HepG2 (cell line): ENCODE measurements around the gene RSAD1. TPM values are rescaled to one million over a fixed set of nuclear protein-coding genes. Genes with fewer than 3 reads are reported as not detected.

ENCODE experiments used
- CCAR2 ChIP-seq: fragments of 200-400 bp; formaldehyde crosslinking; optimal IDR thresholded peaks from 2 replicates; pipeline ENCODE3; 2018; ENCODE audit warnings: low read depth, mild to moderate bottlenecking, low read length, moderate library complexity
- CHD2 ChIP-seq: IDR thresholded peaks from 2 replicates; pipeline ENCODE4 v1.6.1; 2011; ENCODE audit warnings: low read depth, low read length, improper control_type of control experiment
- CHD4 ChIP-seq: fragments of 200-600 bp; sonication (generic); IDR thresholded peaks from 2 replicates; pipeline ENCODE4 v1.7.0; 2017; ENCODE audit warnings: mild to moderate bottlenecking, low read length, borderline replicate concordance
- EED ChIP-seq: sonication (generic); formaldehyde crosslinking; IDR thresholded peaks from 2 replicates; pipeline ENCODE4 v1.5.0; 2020; ENCODE audit warnings: mild to moderate bottlenecking, missing genetic modification reagents
- GPN1 ChIP-seq: sonication (generic); formaldehyde crosslinking; IDR thresholded peaks from 2 replicates; pipeline ENCODE4 v1.5.1; 2020; ENCODE audit warnings: missing genetic modification reagents, borderline replicate concordance
- HDAC1 ChIP-seq: sonication (generic); formaldehyde crosslinking; IDR thresholded peaks from 2 replicates; pipeline ENCODE4 v1.5.1; 2020; ENCODE audit warnings: mild to moderate bottlenecking, missing genetic modification reagents
- ISL2 ChIP-seq: sonication (generic); formaldehyde crosslinking; IDR thresholded peaks from 2 replicates; pipeline ENCODE4 v1.5.0; 2020; ENCODE audit warnings: missing genetic modification reagents
- KDM2A ChIP-seq: sonication (generic); formaldehyde crosslinking; IDR thresholded peaks from 2 replicates; pipeline ENCODE4 v1.4.0; 2020; ENCODE audit warnings: low read depth, missing genetic modification reagents, borderline replicate concordance
- MAFK ChIP-seq, 2 experiments: IDR thresholded peaks in 1 of 2; conservative IDR thresholded peaks in 1 of 2; 2 replicates each; pipeline ENCODE4 v1.6.1; 2011; ENCODE audit warnings: improper control_type of control experiment in 2 of 2, low read length in 2 of 2
- NFYC ChIP-seq: IDR thresholded peaks from 2 replicates; pipeline ENCODE4 v1.6.1; 2016; ENCODE audit warnings: missing genetic modification reagents, missing compliant biosample characterization
- ONECUT2 ChIP-seq: sonication (generic); formaldehyde crosslinking; IDR thresholded peaks from 2 replicates; pipeline ENCODE4 v1.4.0; 2020; ENCODE audit warnings: missing genetic modification reagents
- SP4 ChIP-seq: sonication (generic); formaldehyde crosslinking; IDR thresholded peaks from 2 replicates; pipeline ENCODE4 v1.8.1; 2023; ENCODE audit warnings: mild to moderate bottlenecking, missing genetic modification reagents
- ZBTB21 ChIP-seq: sonication (generic); formaldehyde crosslinking; IDR thresholded peaks from 2 replicates; pipeline ENCODE4 v1.4.0; 2020; ENCODE audit warnings: missing genetic modification reagents
- ZNF101 ChIP-seq: sonication (generic); formaldehyde crosslinking; IDR thresholded peaks from 2 replicates; pipeline ENCODE4 v1.4.0; 2020; ENCODE audit warnings: mild to moderate bottlenecking, low read depth, missing genetic modification reagents, borderline replicate concordance
- ZNF24 ChIP-seq: fragments of 450-650 bp; IDR thresholded peaks from 2 replicates; pipeline ENCODE4 v1.6.1; 2017; ENCODE audit warnings: antibody characterized with exemption, mild to moderate bottlenecking
- ZNF282 ChIP-seq: fragments of 450-650 bp; IDR thresholded peaks from 2 replicates; pipeline ENCODE4 v1.6.1; 2018; ENCODE audit not compliant: partially characterized antibody
- ZNF292 ChIP-seq: sonication (generic); formaldehyde crosslinking; IDR thresholded peaks from 2 replicates; pipeline ENCODE4 v1.8.1; 2022; ENCODE audit warnings: mild to moderate bottlenecking, low read depth, missing genetic modification reagents, borderline replicate concordance
- ZNF33A ChIP-seq: sonication (generic); formaldehyde crosslinking; IDR thresholded peaks from 2 replicates; pipeline ENCODE4 v1.5.1; 2020; ENCODE audit warnings: missing genetic modification reagents, mild to moderate bottlenecking, moderate library complexity, borderline replicate concordance
- ZNF33B ChIP-seq: sonication (generic); formaldehyde crosslinking; IDR thresholded peaks from 2 replicates; pipeline ENCODE4 v1.5.1; 2020; ENCODE audit warnings: mild to moderate bottlenecking, missing genetic modification reagents
- ZNF446 ChIP-seq: sonication (generic); formaldehyde crosslinking; IDR thresholded peaks from 2 replicates; pipeline ENCODE4 v1.5.0; 2020; ENCODE audit warnings: mild to moderate bottlenecking, missing genetic modification reagents
- ZNF720 ChIP-seq: sonication (generic); formaldehyde crosslinking; IDR thresholded peaks from 2 replicates; pipeline ENCODE4 v1.4.0; 2020; ENCODE audit warnings: missing genetic modification reagents
- polyA plus RNA-seq, 8 experiments: library from polyadenylated mRNA; depleted of rRNA in 3 of 8; stranded (reverse) in 7 of 8; unstranded in 1 of 8; fragments of >200 nt; fragmentation: Illumina TruSeq in 4 of 8; extraction: Trizol in 4 of 8; gene quantifications; 2 replicates each; pipeline versions ENCODE4 v1.2.1 to v1.2.3, GENCODE V29; 2011 to 2016; ENCODE audit warnings: low read depth in 4 of 8, missing spikeins in 1 of 8, mixed read lengths in 1 of 8; ENCODE audit not compliant: insufficient read depth in 1 of 8
- total RNA-seq, 5 experiments: library from RNA; depleted of rRNA; stranded (reverse); fragments of >200 nt; fragmentation: Illumina TruSeq; extraction: Trizol; gene quantifications; 2 replicates each; pipeline ENCODE4 v1.2.3, GENCODE V29; 2016; ENCODE audit warnings: low read depth in 1 of 5
- TF ChIP-seq, protein P1 (sequence below): IDR thresholded peaks from 2 replicates; pipeline ENCODE4 v1.6.1; 2012; ENCODE audit warnings: low read length, improper control_type of control experiment
- TF ChIP-seq, protein P2 (sequence below): sonication (generic); formaldehyde crosslinking; IDR thresholded peaks from 2 replicates; pipeline ENCODE4 v1.4.0; 2020; ENCODE audit warnings: missing genetic modification reagents, borderline replicate concordance
- TF ChIP-seq, protein P3 (sequence below): sonication (generic); formaldehyde crosslinking; IDR thresholded peaks from 2 replicates; pipeline ENCODE4 v1.8.0; 2022; ENCODE audit warnings: missing genetic modification reagents, mild to moderate bottlenecking, inconsistent platforms, borderline replicate concordance

The RSAD1 gene
- total and polyA plus RNA-seq, 2 of the 13 experiments (the other 11 are each of a cell fraction or from before 2014, with no cell fraction given): 22.7 to 27.7 TPM

DNA sequence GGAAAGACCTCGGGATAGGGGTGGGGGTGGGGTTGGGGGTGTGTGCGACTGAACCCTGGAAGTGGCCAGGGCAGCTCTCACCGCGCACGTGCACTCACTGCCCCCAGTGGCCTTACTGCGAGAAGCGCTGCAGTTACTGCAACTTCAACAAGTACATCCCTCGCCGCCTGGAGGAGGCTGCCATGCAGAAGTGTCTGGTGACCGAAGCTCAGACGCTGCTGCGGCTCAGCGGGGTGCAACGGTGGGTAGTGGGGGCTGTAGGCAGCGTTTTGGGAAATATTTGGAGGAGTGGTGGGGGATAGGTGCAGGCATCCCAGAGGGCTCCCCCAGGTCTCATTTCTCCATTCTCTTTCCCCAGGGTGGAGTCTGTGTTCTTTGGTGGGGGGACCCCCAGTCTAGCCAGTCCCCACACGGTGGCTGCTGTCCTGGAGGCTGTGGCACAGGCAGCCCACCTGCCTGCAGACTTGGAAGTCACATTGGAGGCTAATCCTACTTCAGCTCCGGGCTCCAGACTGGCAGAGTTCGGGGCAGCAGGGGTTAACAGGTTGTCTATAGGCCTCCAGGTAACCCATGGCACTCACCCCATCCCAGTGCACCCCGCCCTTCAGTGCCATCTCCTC, 972 bp downstream of the RSAD1 start (continued):
- TF ChIP-seq, protein P1, sequence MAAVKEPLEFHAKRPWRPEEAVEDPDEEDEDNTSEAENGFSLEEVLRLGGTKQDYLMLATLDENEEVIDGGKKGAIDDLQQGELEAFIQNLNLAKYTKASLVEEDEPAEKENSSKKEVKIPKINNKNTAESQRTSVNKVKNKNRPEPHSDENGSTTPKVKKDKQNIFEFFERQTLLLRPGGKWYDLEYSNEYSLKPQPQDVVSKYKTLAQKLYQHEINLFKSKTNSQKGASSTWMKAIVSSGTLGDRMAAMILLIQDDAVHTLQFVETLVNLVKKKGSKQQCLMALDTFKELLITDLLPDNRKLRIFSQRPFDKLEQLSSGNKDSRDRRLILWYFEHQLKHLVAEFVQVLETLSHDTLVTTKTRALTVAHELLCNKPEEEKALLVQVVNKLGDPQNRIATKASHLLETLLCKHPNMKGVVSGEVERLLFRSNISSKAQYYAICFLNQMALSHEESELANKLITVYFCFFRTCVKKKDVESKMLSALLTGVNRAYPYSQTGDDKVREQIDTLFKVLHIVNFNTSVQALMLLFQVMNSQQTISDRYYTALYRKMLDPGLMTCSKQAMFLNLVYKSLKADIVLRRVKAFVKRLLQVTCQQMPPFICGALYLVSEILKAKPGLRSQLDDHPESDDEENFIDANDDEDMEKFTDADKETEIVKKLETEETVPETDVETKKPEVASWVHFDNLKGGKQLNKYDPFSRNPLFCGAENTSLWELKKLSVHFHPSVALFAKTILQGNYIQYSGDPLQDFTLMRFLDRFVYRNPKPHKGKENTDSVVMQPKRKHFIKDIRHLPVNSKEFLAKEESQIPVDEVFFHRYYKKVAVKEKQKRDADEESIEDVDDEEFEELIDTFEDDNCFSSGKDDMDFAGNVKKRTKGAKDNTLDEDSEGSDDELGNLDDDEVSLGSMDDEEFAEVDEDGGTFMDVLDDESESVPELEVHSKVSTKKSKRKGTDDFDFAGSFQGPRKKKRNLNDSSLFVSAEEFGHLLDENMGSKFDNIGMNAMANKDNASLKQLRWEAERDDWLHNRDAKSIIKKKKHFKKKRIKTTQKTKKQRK: no peak
- TF ChIP-seq CCAR2 (no peak), ZNF101 (no peak), ZNF720 (CRISPR knock-in tag) (no peak), MAFK (conservative IDR thresholded peaks at IDR 0.05 in 1 of 2, IDR thresholded peaks at IDR 0.05 in 1 of 2; ENCODE audit: low read length in 2 of 2) (no peak), SP4 (CRISPR knock-in tag) (no peak), CHD4 (no peak), CHD2 (no peak), ZNF282 (no peak), ZNF24 (no peak), ISL2 (CRISPR knock-in tag) (no peak), GPN1 (no peak), ZNF292 (CRISPR knock-in tag) (no peak; the same call in 1 of the 2 replicates), NFYC (CRISPR knock-in tag) (no peak), EED (CRISPR knock-in tag) (0 out of 2 replicates have a peak, but pooled peaks have one; percentile 50), ZNF33B (0 out of 2 replicates have a peak, but pooled peaks have one; percentile 23), ZNF446 (CRISPR knock-in tag) (no peak), ONECUT2 (CRISPR knock-in tag) (no peak), ZBTB21 (CRISPR knock-in tag) (no peak), HDAC1 (CRISPR knock-in tag) (no peak), KDM2A (CRISPR knock-in tag) (no peak), ZNF33A (CRISPR knock-in tag) (no peak)
- TF ChIP-seq, protein P2, sequence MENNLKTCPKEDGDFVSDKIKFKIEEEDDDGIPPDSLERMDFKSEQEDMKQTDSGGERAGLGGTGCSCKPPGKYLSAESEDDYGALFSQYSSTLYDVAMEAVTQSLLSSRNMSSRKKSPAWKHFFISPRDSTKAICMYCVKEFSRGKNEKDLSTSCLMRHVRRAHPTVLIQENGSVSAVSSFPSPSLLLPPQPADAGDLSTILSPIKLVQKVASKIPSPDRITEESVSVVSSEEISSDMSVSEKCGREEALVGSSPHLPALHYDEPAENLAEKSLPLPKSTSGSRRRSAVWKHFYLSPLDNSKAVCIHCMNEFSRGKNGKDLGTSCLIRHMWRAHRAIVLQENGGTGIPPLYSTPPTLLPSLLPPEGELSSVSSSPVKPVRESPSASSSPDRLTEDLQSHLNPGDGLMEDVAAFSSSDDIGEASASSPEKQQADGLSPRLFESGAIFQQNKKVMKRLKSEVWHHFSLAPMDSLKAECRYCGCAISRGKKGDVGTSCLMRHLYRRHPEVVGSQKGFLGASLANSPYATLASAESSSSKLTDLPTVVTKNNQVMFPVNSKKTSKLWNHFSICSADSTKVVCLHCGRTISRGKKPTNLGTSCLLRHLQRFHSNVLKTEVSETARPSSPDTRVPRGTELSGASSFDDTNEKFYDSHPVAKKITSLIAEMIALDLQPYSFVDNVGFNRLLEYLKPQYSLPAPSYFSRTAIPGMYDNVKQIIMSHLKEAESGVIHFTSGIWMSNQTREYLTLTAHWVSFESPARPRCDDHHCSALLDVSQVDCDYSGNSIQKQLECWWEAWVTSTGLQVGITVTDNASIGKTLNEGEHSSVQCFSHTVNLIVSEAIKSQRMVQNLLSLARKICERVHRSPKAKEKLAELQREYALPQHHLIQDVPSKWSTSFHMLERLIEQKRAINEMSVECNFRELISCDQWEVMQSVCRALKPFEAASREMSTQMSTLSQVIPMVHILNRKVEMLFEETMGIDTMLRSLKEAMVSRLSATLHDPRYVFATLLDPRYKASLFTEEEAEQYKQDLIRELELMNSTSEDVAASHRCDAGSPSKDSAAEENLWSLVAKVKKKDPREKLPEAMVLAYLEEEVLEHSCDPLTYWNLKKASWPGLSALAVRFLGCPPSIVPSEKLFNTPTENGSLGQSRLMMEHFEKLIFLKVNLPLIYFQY (CRISPR knock-in tag): no peak
- TF ChIP-seq, protein P3, sequence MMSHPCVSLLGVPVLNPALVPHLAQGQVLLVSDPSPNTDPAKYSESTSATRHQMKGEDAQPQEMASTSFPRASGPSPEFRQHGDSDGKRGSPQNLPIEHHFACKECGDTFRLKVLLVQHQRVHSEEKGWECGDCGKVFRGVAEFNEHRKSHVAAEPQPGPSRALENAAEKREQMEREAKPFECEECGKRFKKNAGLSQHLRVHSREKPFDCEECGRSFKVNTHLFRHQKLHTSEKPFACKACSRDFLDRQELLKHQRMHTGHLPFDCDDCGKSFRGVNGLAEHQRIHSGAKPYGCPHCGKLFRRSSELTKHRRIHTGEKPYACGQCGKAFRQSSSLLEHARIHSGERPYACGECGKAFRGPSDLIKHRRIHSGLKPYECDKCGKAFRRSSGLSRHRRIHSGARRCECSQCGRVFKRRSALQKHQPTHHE (CRISPR knock-in tag): no peak
